Neural cell (in vitro differentiated cells): Measurements from ENCODE around the gene DEPDC5.

Experiments used
- CTCF ChIP-seq: fragments of 450-650 bp; IDR thresholded peaks from 2 replicates; pipeline ENCODE4 v1.5.1; 2014; ENCODE audit warnings: antibody characterized with exemption, mild to moderate bottlenecking, moderate library complexity; ENCODE audit not compliant: poor library complexity, severe bottlenecking
- EP300 ChIP-seq: fragments of 450-650 bp; conservative IDR thresholded peaks from 2 replicates; pipeline ENCODE4 v1.6.1; 2014; ENCODE audit warnings: antibody characterized with exemption, mild to moderate bottlenecking, moderate library complexity; ENCODE audit not compliant: poor library complexity, severe bottlenecking
- EZH2 ChIP-seq: fragments of 200-600, 300-800 bp; shearing (Covaris generic), sonication (generic); IDR thresholded peaks from 2 replicates; pipeline ENCODE4 v1.6.1; 2014; ENCODE audit warnings: antibody characterized with exemption, low read length, borderline replicate concordance, mild to moderate bottlenecking; ENCODE audit not compliant: insufficient read depth, poor library complexity, severe bottlenecking
- RAD21 ChIP-seq: fragments of 450-650 bp; conservative IDR thresholded peaks from 2 replicates; pipeline ENCODE4 v1.6.1; 2014; ENCODE audit warnings: antibody characterized with exemption, mild to moderate bottlenecking, moderate library complexity

GRCh38 chr22:31776231-31776630 lies 22.4 kb downstream of the DEPDC5 start:
- TF ChIP-seq EZH2 = no peak
- no peak for TF ChIP-seq CTCF
- TF ChIP-seq EP300 = no peak
- TF ChIP-seq RAD21 = no peak
